Keratinocyte (primary cell): ENCODE data around the gene EBF3. TPM values are rescaled to one million over a fixed set of nuclear protein-coding genes. Genes with fewer than 3 reads are reported as not detected.

ENCODE experiments used
- DNase-seq: peaks from one replicate; pipeline ENCODE4 v3.0.0-alpha.2; 2011; ENCODE audit warnings: low read depth, missing footprints, low spot score
- FAIRE-seq: peaks from 2 replicates; lab custom pipeline; 2011; peaks lifted over from hg19 to GRCh38; lab: Jason Lieb, UNC
- H2AFZ ChIP-seq: 2 replicates; pipeline ENCODE4 v1.6.0; 2012; ENCODE audit warnings: low read length, control low read depth, inconsistent platforms; ENCODE audit not compliant: control insufficient read depth
- H3K27ac ChIP-seq: 2 replicates; pipeline ENCODE4 v1.5.1; 2011; ENCODE audit warnings: low read length; ENCODE audit not compliant: control insufficient read depth, insufficient read depth
- H3K27me3 ChIP-seq: 3 replicates; pipeline ENCODE4 v1.6.0; 2011; ENCODE audit warnings: low read length; ENCODE audit not compliant: control insufficient read depth, insufficient read depth; ENCODE audit errors: extremely low read depth
- H3K36me3 ChIP-seq, 2 experiments: 2 replicates in 1 of 2; 3 replicates in 1 of 2; pipeline ENCODE4 v1.5.1; 2011; ENCODE audit warnings: low read length in 2 of 2, mild to moderate bottlenecking in 1 of 2; ENCODE audit not compliant: control insufficient read depth in 2 of 2, insufficient read depth in 2 of 2; ENCODE audit errors: extremely low read depth in 1 of 2
- H3K4me1 ChIP-seq: 3 replicates; pipeline ENCODE4 v1.5.1; 2011; ENCODE audit warnings: low read length; ENCODE audit not compliant: control insufficient read depth, insufficient read depth; ENCODE audit errors: extremely low read depth
- H3K4me2 ChIP-seq: 3 replicates; pipeline ENCODE4 v1.6.0; 2011; ENCODE audit warnings: low read depth, low read length; ENCODE audit not compliant: control insufficient read depth, insufficient read depth; ENCODE audit errors: extremely low read depth
- H3K4me3 ChIP-seq, 3 experiments: fragments of 200-600 bp in 1 of 3; sonication (generic) in 1 of 3; 2 replicates in 2 of 3; 3 replicates in 1 of 3; pipeline ENCODE4 v1.5.1; 2011 to 2016; ENCODE audit warnings: low read length in 3 of 3, mild to moderate bottlenecking in 3 of 3, control low read depth in 2 of 3, inconsistent platforms in 1 of 3, low read depth in 1 of 3, mixed read lengths in 1 of 3, mixed run types in 1 of 3, moderate library complexity in 1 of 3; ENCODE audit not compliant: control insufficient read depth in 2 of 3, insufficient read depth in 2 of 3; ENCODE audit errors: extremely low read depth in 1 of 3
- H3K79me2 ChIP-seq: 2 replicates; pipeline ENCODE4 v1.6.0; 2012; ENCODE audit warnings: low read length; ENCODE audit not compliant: control insufficient read depth, insufficient read depth
- H3K9ac ChIP-seq: 3 replicates; pipeline ENCODE4 v1.6.0; 2011; ENCODE audit warnings: low read length; ENCODE audit not compliant: control insufficient read depth, insufficient read depth; ENCODE audit errors: extremely low read depth
- H3K9me1 ChIP-seq: 3 replicates; pipeline ENCODE4 v1.6.0; 2011; ENCODE audit warnings: low read length; ENCODE audit not compliant: control insufficient read depth, insufficient read depth; ENCODE audit errors: extremely low read depth
- H3K9me3 ChIP-seq: 2 replicates; pipeline ENCODE4 v1.5.1; 2012; ENCODE audit warnings: low read depth, low read length; ENCODE audit not compliant: control insufficient read depth
- H4K20me1 ChIP-seq: 3 replicates; pipeline ENCODE4 v1.6.0; 2011; ENCODE audit warnings: low read length; ENCODE audit not compliant: control insufficient read depth, insufficient read depth; ENCODE audit errors: extremely low read depth
- CTCF ChIP-seq, 3 experiments: IDR thresholded peaks in 1 of 3; conservative IDR thresholded peaks in 1 of 3; optimal IDR thresholded peaks in 1 of 3; 2 replicates in 2 of 3; 3 replicates in 1 of 3; pipeline versions ENCODE3 to v1.5.1; 2011; ENCODE audit warnings: low read length in 3 of 3, mild to moderate bottlenecking in 3 of 3, moderate library complexity in 2 of 3, control low read depth in 1 of 3, inconsistent platforms in 1 of 3; ENCODE audit not compliant: insufficient read depth in 2 of 3; ENCODE audit errors: extremely low read depth in 1 of 3
- EZH2 ChIP-seq: IDR thresholded peaks from one replicate; pipeline ENCODE4 v1.6.1; 2012; ENCODE audit warnings: inconsistent platforms, mild to moderate bottlenecking, low read length, moderate library complexity
- dilution Hi-C: fragments of 300-500 bp; cut with MboI; formaldehyde crosslinking; loops from one replicate; pipeline ENCODE4 v1.7.0; 2020; ENCODE audit warnings: low sequenced_read_pairs; ENCODE audit not compliant: extremely low pct_ligation_motif_present
- polyA plus RNA-seq, 5 experiments: library from polyadenylated mRNA; depleted of rRNA in 3 of 5; stranded (reverse) in 3 of 5; stranded (forward) in 1 of 5; unstranded in 1 of 5; fragments of >200 nt; gene quantifications; 1 replicate in 1 of 5; 2 replicates in 3 of 5; 3 replicates in 1 of 5; pipeline versions ENCODE4 v1.2.1 to v1.2.3, GENCODE V29; 2011 to 2012; ENCODE audit warnings: missing spikeins in 2 of 5, low read depth in 1 of 5, low replicate concordance in 1 of 5

EBF3 gene
- polyA plus RNA-seq, 1 donor (not counting 4 experiments of a cell fraction or from before 2014, with no cell fraction given) = not detected

- no peaks in the 10 kb centered on the region for H4K20me1 ChIP-seq
- H3K4me1 ChIP-seq = no peaks in the 10 kb centered on the region
- H3K9me3 ChIP-seq = peaks cover under 1% of the 10 kb centered on the region
- H3K79me2 ChIP-seq = no peaks in the 10 kb centered on the region
- no peaks in the 10 kb centered on the region for H3K27me3 ChIP-seq
- dilution Hi-C loops = no loop called here
- no peak overlapping the region for H2AFZ ChIP-seq
- no peak overlapping the region for H3K4me3 ChIP-seq
- FAIRE-seq (no peak), DNase-seq (no peak)
- no peaks in the 10 kb centered on the region for H3K36me3 ChIP-seq
- no peak overlapping the region for H3K9ac ChIP-seq
- H3K4me2 ChIP-seq = no peak overlapping the region
- TF ChIP-seq EZH2 (no peak), CTCF (optimal IDR thresholded peaks at IDR 0.05 in 1 of 3, IDR thresholded peaks at IDR 0.05 in 1 of 3, conservative IDR thresholded peaks at IDR 0.05 in 1 of 3; ENCODE audit: extremely low read depth in 1 of 3, insufficient read depth in 2 of 3, low read length in 3 of 3) (no peak)
- no peaks in the 10 kb centered on the region for H3K9me1 ChIP-seq
- no peak overlapping the region for H3K27ac ChIP-seq
Measured at GRCh38 chr10:129940617-129941198, 23.4 kb downstream of the EBF3 start.

GRCh38 chr10:129939416-129940275, 24.4 kb downstream of the EBF3 start:
- Histone ChIP-seq H3K9ac (no peak overlapping the region), H3K27ac (no peak overlapping the region), H3K9me1 (no peaks in the 10 kb centered on the region), H3K4me1 (no peaks in the 10 kb centered on the region), H3K79me2 (no peaks in the 10 kb centered on the region), H3K36me3 (no peaks in the 10 kb centered on the region), H4K20me1 (no peaks in the 10 kb centered on the region), H3K27me3 (no peaks in the 10 kb centered on the region), H3K9me3 (peaks cover 2% of the 10 kb centered on the region), H3K4me2 (no peak overlapping the region), H3K4me3 (no peak overlapping the region), H2AFZ (no peak overlapping the region)
- TF ChIP-seq EZH2 (no peak), CTCF (optimal IDR thresholded peaks at IDR 0.05 in 1 of 3, IDR thresholded peaks at IDR 0.05 in 1 of 3, conservative IDR thresholded peaks at IDR 0.05 in 1 of 3; ENCODE audit: extremely low read depth in 1 of 3, insufficient read depth in 2 of 3, low read length in 3 of 3) (no peak)
- FAIRE-seq = no peak
- dilution Hi-C loops = no loop called here
- DNase-seq = no peak
